Liver (tissue), 9 donors: Measurements from ENCODE around the gene ZIM2. TPM values are rescaled to one million over a fixed set of nuclear protein-coding genes. Genes with fewer than 3 reads are reported as not detected.

ENCODE experiments used
- DNase-seq: peaks from one replicate; pipeline ENCODE4 v3.0.0-alpha.2; 2017; ENCODE audit warnings: low spot score
- H3K27ac ChIP-seq, 2 donors: one replicate each; pipeline ENCODE4 v1.7.0; 2013; ENCODE audit warnings: inconsistent platforms in 2 of 2, low read length in 2 of 2, control low read depth in 1 of 2, low read depth in 1 of 2, mild to moderate bottlenecking in 1 of 2
- H3K27me3 ChIP-seq, 4 donors: one replicate each; pipeline versions ENCODE4 v1.6.1 to v1.7.0; 2013; ENCODE audit warnings: low read length in 3 of 4, inconsistent platforms in 1 of 4, mild to moderate bottlenecking in 1 of 4, moderate library complexity in 1 of 4; ENCODE audit not compliant: control insufficient read depth in 4 of 4, insufficient read depth in 4 of 4
- H3K36me3 ChIP-seq, 4 donors: one replicate each; pipeline versions ENCODE4 v1.6.1 to v1.7.0; 2013; ENCODE audit warnings: low read length in 3 of 4, mild to moderate bottlenecking in 3 of 4, low read depth in 1 of 4, moderate library complexity in 1 of 4; ENCODE audit not compliant: control insufficient read depth in 4 of 4, insufficient read depth in 3 of 4
- H3K4me1 ChIP-seq, 4 donors: one replicate each; pipeline versions ENCODE4 v1.6.1 to v1.7.0; 2013; ENCODE audit warnings: low read length in 3 of 4, mild to moderate bottlenecking in 3 of 4, moderate library complexity in 1 of 4; ENCODE audit not compliant: control insufficient read depth in 4 of 4, insufficient read depth in 4 of 4
- H3K4me3 ChIP-seq, 3 donors: one replicate each; pipeline versions ENCODE4 v1.6.1 to v1.7.0; 2013; ENCODE audit warnings: low read length in 3 of 3, control low read depth in 1 of 3, low read depth in 1 of 3, mild to moderate bottlenecking in 1 of 3
- H3K9ac ChIP-seq, 2 donors: one replicate each; pipeline ENCODE4 v1.7.0; 2013; ENCODE audit warnings: low read length in 2 of 2, mild to moderate bottlenecking in 2 of 2, moderate library complexity in 2 of 2, control low read depth in 1 of 2, low read depth in 1 of 2
- H3K9me3 ChIP-seq, 4 donors: one replicate each; pipeline versions ENCODE4 v1.6.1 to v1.7.0; 2013; ENCODE audit warnings: low read length in 3 of 4; ENCODE audit not compliant: control insufficient read depth in 4 of 4
- EGR1 ChIP-seq, 2 donors: IDR thresholded peaks; 2 replicates each; pipeline ENCODE4 v1.6.1; 2016 to 2018; ENCODE audit warnings: antibody characterized with exemption in 2 of 2, low read depth in 2 of 2
- FOXA1 ChIP-seq: IDR thresholded peaks from 2 replicates; pipeline ENCODE4 v1.6.1; 2016; ENCODE audit warnings: antibody characterized with exemption
- FOXA2 ChIP-seq: IDR thresholded peaks from 2 replicates; pipeline ENCODE4 v1.6.1; 2016; ENCODE audit warnings: antibody characterized with exemption
- GABPA ChIP-seq, 2 donors: IDR thresholded peaks in 1 of 2; conservative IDR thresholded peaks in 1 of 2; 2 replicates each; pipeline ENCODE4 v1.6.1; 2016; ENCODE audit warnings: antibody characterized with exemption in 2 of 2, mild to moderate bottlenecking in 1 of 2, moderate library complexity in 1 of 2
- HNF4A ChIP-seq, 2 donors: conservative IDR thresholded peaks; 2 replicates each; pipeline ENCODE4 v1.6.1; 2016; ENCODE audit warnings: antibody characterized with exemption in 2 of 2, mild to moderate bottlenecking in 2 of 2
- HNF4G ChIP-seq: IDR thresholded peaks from 2 replicates; pipeline ENCODE4 v1.6.1; 2016; ENCODE audit warnings: antibody characterized with exemption
- JUND ChIP-seq, 2 donors: IDR thresholded peaks; 2 replicates each; pipeline ENCODE4 v1.6.1; 2016; ENCODE audit warnings: antibody characterized with exemption in 2 of 2
- NR2F2 ChIP-seq: IDR thresholded peaks from 2 replicates; pipeline ENCODE4 v1.6.1; 2016; ENCODE audit warnings: antibody characterized with exemption
- RAD21 ChIP-seq, 2 donors: IDR thresholded peaks; 2 replicates each; pipeline ENCODE4 v1.6.1; 2016; ENCODE audit warnings: antibody characterized with exemption in 2 of 2, mild to moderate bottlenecking in 2 of 2
- RXRA ChIP-seq, 2 donors: IDR thresholded peaks; 2 replicates each; pipeline ENCODE4 v1.6.1; 2017 to 2018; ENCODE audit warnings: antibody characterized with exemption in 2 of 2, mild to moderate bottlenecking in 1 of 2
- SP1 ChIP-seq: IDR thresholded peaks from 2 replicates; pipeline ENCODE4 v1.6.1; 2018; ENCODE audit warnings: antibody characterized with exemption, mild to moderate bottlenecking
- YY1 ChIP-seq: IDR thresholded peaks from 2 replicates; pipeline ENCODE4 v1.6.1; 2016; ENCODE audit warnings: antibody characterized with exemption, mild to moderate bottlenecking
- WGBS: extraction: QIAGEN DNeasy Blood & Tissue Kit; methylation state at CpG from one replicate; pipeline ENCODE4 v1.1.7; 2013; 5-methylcytosine and 5-hydroxymethylcytosine counted together
- polyA plus RNA-seq, 2 donors: library from polyadenylated mRNA; stranded (reverse) in 1 of 2; unstranded in 1 of 2; fragments of 200-250 nt in 1 of 2; fragments of >200 nt in 1 of 2; fragmentation: Nextera tagmentation in 1 of 2; extraction: Ambion mirVana in 1 of 2; gene quantifications; one replicate each; pipeline versions ENCODE4 v1.2.1 to v1.2.3, GENCODE V29; 2013 to 2015
- total RNA-seq, 2 donors: library from RNA; depleted of rRNA; stranded (reverse); fragments of >200 nt; gene quantifications; one replicate each; pipeline ENCODE4 v1.2.3, GENCODE V29; 2014
- TF ChIP-seq, protein P1 (sequence below): IDR thresholded peaks from 2 replicates; pipeline ENCODE4 v1.6.1; 2016; ENCODE audit warnings: antibody characterized with exemption
- TF ChIP-seq, protein P2 (sequence below): IDR thresholded peaks from 2 replicates; pipeline ENCODE4 v1.6.1; 2016; ENCODE audit warnings: antibody characterized with exemption
- TF ChIP-seq, protein P3 (sequence below): IDR thresholded peaks from 2 replicates; pipeline ENCODE4 v1.6.1; 2016; ENCODE audit warnings: antibody characterized with exemption
- TF ChIP-seq, protein P4 (sequence below): fragments of 150-350 bp; IDR thresholded peaks from 2 replicates; pipeline ENCODE4 v1.5.1; 2017; ENCODE audit warnings: improper control_type of control experiment, low read depth, low read length; ENCODE audit not compliant: missing input control
- TF ChIP-seq, protein P5 (sequence below): IDR thresholded peaks from 2 replicates; pipeline ENCODE4 v1.6.1; 2016; ENCODE audit warnings: antibody characterized with exemption, mild to moderate bottlenecking
- donor health status: healthy.
- donor health status: healthy.
- donor health status: healthy.
- donor health status: healthy.
- donor health status: healthy.

ZIM2 gene
- total and polyA plus RNA-seq, 4 donors: 0.03 to 3.2 (median 0.33) TPM; not detected in 1

DNA sequence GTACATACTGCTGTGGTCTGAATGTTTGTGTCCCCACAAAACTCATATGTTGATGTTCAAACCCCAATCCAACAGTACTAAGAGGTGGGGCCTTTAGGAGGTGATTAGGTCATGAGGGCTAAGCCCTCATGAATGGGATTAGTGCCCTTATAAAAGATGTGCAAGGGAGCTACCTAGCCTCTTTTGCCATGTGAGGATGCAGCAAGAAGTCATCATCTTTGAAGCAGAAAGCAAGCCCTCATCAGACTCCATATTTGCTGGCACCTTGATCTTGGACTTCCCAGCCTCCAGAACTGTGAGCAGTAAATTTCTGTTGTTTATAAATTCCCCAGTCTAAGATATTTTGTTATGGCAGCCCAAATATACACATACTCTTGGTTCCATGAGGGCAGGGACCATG, 33.9 kb downstream of the ZIM2 start:
- H3K27me3 ChIP-seq: no peaks in the 10 kb centered on the region
- TF ChIP-seq FOXA2: no peak
- no peak for TF ChIP-seq YY1
- TF ChIP-seq HNF4G: no peak
- no peak for TF ChIP-seq RXRA (IDR thresholded peaks at IDR 0.05)
- no peak for TF ChIP-seq EGR1 (IDR thresholded peaks at IDR 0.05; ENCODE audit: low read depth in 2 of 2)
- no peak for TF ChIP-seq SP1
- TF ChIP-seq, protein P1, sequence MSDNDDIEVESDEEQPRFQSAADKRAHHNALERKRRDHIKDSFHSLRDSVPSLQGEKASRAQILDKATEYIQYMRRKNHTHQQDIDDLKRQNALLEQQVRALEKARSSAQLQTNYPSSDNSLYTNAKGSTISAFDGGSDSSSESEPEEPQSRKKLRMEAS: no peak
- TF ChIP-seq, protein P2, sequence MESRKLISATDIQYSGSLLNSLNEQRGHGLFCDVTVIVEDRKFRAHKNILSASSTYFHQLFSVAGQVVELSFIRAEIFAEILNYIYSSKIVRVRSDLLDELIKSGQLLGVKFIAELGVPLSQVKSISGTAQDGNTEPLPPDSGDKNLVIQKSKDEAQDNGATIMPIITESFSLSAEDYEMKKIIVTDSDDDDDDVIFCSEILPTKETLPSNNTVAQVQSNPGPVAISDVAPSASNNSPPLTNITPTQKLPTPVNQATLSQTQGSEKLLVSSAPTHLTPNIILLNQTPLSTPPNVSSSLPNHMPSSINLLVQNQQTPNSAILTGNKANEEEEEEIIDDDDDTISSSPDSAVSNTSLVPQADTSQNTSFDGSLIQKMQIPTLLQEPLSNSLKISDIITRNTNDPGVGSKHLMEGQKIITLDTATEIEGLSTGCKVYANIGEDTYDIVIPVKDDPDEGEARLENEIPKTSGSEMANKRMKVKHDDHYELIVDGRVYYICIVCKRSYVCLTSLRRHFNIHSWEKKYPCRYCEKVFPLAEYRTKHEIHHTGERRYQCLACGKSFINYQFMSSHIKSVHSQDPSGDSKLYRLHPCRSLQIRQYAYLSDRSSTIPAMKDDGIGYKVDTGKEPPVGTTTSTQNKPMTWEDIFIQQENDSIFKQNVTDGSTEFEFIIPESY: no peak
- TF ChIP-seq, protein P3, sequence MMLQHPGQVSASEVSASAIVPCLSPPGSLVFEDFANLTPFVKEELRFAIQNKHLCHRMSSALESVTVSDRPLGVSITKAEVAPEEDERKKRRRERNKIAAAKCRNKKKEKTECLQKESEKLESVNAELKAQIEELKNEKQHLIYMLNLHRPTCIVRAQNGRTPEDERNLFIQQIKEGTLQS: no peak
- no peaks in the 10 kb centered on the region for H3K36me3 ChIP-seq
- DNase-seq: no peak
- no peak overlapping the region for H3K9ac ChIP-seq
- H3K4me3 ChIP-seq: no peak overlapping the region
- no peak overlapping the region for H3K27ac ChIP-seq
- no peaks in the 10 kb centered on the region for H3K4me1 ChIP-seq
- H3K9me3 ChIP-seq: peaks cover 0 to 19% (median 12%) of the 10 kb centered on the region in 4 donors

DNA sequence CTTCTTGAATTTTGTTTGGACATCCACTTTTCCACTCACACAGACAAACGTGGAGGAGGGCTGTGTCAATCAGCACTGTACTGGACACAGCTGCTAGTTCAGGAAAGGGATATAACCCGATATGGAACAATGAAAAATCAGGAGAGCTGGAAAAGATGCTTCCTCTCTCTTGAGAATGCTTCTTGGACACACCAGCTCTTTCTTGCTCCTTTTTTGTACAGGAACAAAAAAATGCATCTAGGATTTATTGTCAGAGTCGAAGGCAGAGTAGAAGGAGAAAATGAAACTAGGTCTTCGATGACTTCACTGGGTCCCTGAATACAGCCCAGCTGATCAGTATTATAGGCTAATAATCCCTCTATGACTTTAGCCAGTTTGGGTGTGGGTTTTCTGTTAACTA, 62.2 kb downstream of the ZIM2 start:
- no peaks in the 10 kb centered on the region for H3K36me3 ChIP-seq
- TF ChIP-seq, protein P4, sequence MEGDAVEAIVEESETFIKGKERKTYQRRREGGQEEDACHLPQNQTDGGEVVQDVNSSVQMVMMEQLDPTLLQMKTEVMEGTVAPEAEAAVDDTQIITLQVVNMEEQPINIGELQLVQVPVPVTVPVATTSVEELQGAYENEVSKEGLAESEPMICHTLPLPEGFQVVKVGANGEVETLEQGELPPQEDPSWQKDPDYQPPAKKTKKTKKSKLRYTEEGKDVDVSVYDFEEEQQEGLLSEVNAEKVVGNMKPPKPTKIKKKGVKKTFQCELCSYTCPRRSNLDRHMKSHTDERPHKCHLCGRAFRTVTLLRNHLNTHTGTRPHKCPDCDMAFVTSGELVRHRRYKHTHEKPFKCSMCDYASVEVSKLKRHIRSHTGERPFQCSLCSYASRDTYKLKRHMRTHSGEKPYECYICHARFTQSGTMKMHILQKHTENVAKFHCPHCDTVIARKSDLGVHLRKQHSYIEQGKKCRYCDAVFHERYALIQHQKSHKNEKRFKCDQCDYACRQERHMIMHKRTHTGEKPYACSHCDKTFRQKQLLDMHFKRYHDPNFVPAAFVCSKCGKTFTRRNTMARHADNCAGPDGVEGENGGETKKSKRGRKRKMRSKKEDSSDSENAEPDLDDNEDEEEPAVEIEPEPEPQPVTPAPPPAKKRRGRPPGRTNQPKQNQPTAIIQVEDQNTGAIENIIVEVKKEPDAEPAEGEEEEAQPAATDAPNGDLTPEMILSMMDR: no peak
- TF ChIP-seq NR2F2: no peak
- TF ChIP-seq EGR1 (IDR thresholded peaks at IDR 0.05; ENCODE audit: low read depth in 2 of 2): no peak
- TF ChIP-seq, protein P5, sequence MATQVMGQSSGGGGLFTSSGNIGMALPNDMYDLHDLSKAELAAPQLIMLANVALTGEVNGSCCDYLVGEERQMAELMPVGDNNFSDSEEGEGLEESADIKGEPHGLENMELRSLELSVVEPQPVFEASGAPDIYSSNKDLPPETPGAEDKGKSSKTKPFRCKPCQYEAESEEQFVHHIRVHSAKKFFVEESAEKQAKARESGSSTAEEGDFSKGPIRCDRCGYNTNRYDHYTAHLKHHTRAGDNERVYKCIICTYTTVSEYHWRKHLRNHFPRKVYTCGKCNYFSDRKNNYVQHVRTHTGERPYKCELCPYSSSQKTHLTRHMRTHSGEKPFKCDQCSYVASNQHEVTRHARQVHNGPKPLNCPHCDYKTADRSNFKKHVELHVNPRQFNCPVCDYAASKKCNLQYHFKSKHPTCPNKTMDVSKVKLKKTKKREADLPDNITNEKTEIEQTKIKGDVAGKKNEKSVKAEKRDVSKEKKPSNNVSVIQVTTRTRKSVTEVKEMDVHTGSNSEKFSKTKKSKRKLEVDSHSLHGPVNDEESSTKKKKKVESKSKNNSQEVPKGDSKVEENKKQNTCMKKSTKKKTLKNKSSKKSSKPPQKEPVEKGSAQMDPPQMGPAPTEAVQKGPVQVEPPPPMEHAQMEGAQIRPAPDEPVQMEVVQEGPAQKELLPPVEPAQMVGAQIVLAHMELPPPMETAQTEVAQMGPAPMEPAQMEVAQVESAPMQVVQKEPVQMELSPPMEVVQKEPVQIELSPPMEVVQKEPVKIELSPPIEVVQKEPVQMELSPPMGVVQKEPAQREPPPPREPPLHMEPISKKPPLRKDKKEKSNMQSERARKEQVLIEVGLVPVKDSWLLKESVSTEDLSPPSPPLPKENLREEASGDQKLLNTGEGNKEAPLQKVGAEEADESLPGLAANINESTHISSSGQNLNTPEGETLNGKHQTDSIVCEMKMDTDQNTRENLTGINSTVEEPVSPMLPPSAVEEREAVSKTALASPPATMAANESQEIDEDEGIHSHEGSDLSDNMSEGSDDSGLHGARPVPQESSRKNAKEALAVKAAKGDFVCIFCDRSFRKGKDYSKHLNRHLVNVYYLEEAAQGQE: no peak
- TF ChIP-seq FOXA2: no peak
- TF ChIP-seq, protein P2: no peak
- TF ChIP-seq SP1: no peak
- no peak for TF ChIP-seq RXRA (IDR thresholded peaks at IDR 0.05)
- no peak for TF ChIP-seq RAD21 (IDR thresholded peaks at IDR 0.05)
- no peak for TF ChIP-seq GABPA (IDR thresholded peaks at IDR 0.05 in 1 of 2, conservative IDR thresholded peaks at IDR 0.05 in 1 of 2)
- no peak for TF ChIP-seq HNF4A (conservative IDR thresholded peaks at IDR 0.05)
- TF ChIP-seq HNF4G: no peak
- no peak for TF ChIP-seq YY1
- TF ChIP-seq JUND (IDR thresholded peaks at IDR 0.05): no peak
- TF ChIP-seq FOXA1: no peak
- TF ChIP-seq, protein P3: no peak
- no peak for DNase-seq
- peaks cover 0 to 8% (median 4%) of the 10 kb centered on the region in 4 donors for H3K9me3 ChIP-seq
- H3K4me1 ChIP-seq: no peaks in the 10 kb centered on the region
- 84% methylated on average over 4 of the region's 4 CpGs for WGBS
- H3K27ac ChIP-seq: no peak overlapping the region
- peaks cover 0 to 2% (median 0%) of the 10 kb centered on the region in 4 donors for H3K27me3 ChIP-seq
- no peak overlapping the region for H3K4me3 ChIP-seq
- no peak overlapping the region for H3K9ac ChIP-seq
